DND-41 (cell line): ENCODE data around the gene LHPP.

Experiments
- ATAC-seq: fragments of 200-7000 bp; cut with Tn5 transposase; 3 replicates; pipeline ENCODE4 v1.9.1; 2021; ENCODE audit warnings: low read depth; ENCODE audit not compliant: insufficient read depth
- DNase-seq: peaks from one replicate; pipeline ENCODE4 v3.0.0-alpha.2; 2020
- H2AFZ ChIP-seq: 2 replicates; pipeline ENCODE4 v1.6.0; 2012; ENCODE audit warnings: low read depth, low read length
- H3K27ac ChIP-seq: 2 replicates; pipeline ENCODE4 v1.5.1; 2012; ENCODE audit warnings: low read length, inconsistent platforms
- H3K27me3 ChIP-seq: fragments of 200-600 bp; sonication (generic); 2 replicates; pipeline ENCODE4 v1.6.0; 2012; ENCODE audit warnings: low read length, mild to moderate bottlenecking, inconsistent platforms; ENCODE audit not compliant: insufficient read depth, poor library complexity
- H3K36me3 ChIP-seq: 2 replicates; pipeline ENCODE4 v1.5.1; 2012; ENCODE audit warnings: low read length, inconsistent platforms; ENCODE audit not compliant: insufficient read depth
- H3K4me1 ChIP-seq: 2 replicates; pipeline ENCODE4 v1.5.1; 2012; ENCODE audit warnings: mild to moderate bottlenecking, low read length; ENCODE audit not compliant: insufficient read depth
- H3K4me2 ChIP-seq: 2 replicates; pipeline ENCODE4 v1.6.0; 2012; ENCODE audit warnings: mild to moderate bottlenecking, moderate library complexity, low read length, inconsistent platforms; ENCODE audit not compliant: insufficient read depth
- H3K4me3 ChIP-seq, 2 experiments: fragments of 200-600 bp in 1 of 2; shearing (Covaris generic) in 1 of 2; 2 replicates each; pipeline ENCODE4 v1.5.1; 2012 to 2016; ENCODE audit warnings: inconsistent platforms in 2 of 2, low read length in 2 of 2, mild to moderate bottlenecking in 2 of 2, low read depth in 1 of 2, moderate library complexity in 1 of 2
- H3K79me2 ChIP-seq: 2 replicates; pipeline ENCODE4 v1.6.0; 2012; ENCODE audit warnings: low read length, inconsistent platforms; ENCODE audit not compliant: insufficient read depth
- H3K9ac ChIP-seq: 2 replicates; pipeline ENCODE4 v1.6.0; 2012; ENCODE audit warnings: low read depth, mild to moderate bottlenecking, inconsistent platforms, low read length, moderate library complexity
- H3K9me3 ChIP-seq: 2 replicates; pipeline ENCODE4 v1.5.1; 2012; ENCODE audit warnings: low read length, moderate library complexity, mild to moderate bottlenecking, inconsistent platforms; ENCODE audit not compliant: insufficient read depth, severe bottlenecking
- H4K20me1 ChIP-seq: 2 replicates; pipeline ENCODE4 v1.6.0; 2012; ENCODE audit warnings: low read length; ENCODE audit not compliant: insufficient read depth
- CTCF ChIP-seq: IDR thresholded peaks from 2 replicates; pipeline ENCODE4 v1.5.1; 2012; ENCODE audit warnings: borderline replicate concordance, low read length, moderate library complexity, mild to moderate bottlenecking; ENCODE audit not compliant: poor library complexity, severe bottlenecking; ENCODE audit errors: extremely low read depth
- EZH2 ChIP-seq: IDR thresholded peaks from 3 replicates; pipeline ENCODE4 v1.6.1; 2012; ENCODE audit warnings: borderline replicate concordance, low read depth, mild to moderate bottlenecking, moderate library complexity, low read length, inconsistent platforms; ENCODE audit not compliant: severe bottlenecking

Gene LHPP

GRCh38 chr10:124598196-124598595, 136.6 kb downstream of the LHPP start:
- DNase-seq (no peak), ATAC-seq (no peak)
- H3K9ac ChIP-seq, result no peak overlapping the region
- no peak overlapping the region for H3K4me2 ChIP-seq
- no peak overlapping the region for H3K27ac ChIP-seq
- TF ChIP-seq EZH2 (no peak), CTCF (no peak)
- H3K27me3 ChIP-seq, result no peaks in the 10 kb centered on the region
- 0 out of 2 replicates have a peak, but pooled peaks cover 2% of the 10 kb centered on the region for H4K20me1 ChIP-seq
- no peaks in the 10 kb centered on the region for H3K79me2 ChIP-seq
- H3K4me3 ChIP-seq, result no peak overlapping the region
- no peaks in the 10 kb centered on the region for H3K36me3 ChIP-seq
- H3K4me1 ChIP-seq, result peaks cover 9% of the 10 kb centered on the region
- no peaks in the 10 kb centered on the region for H3K9me3 ChIP-seq
- H2AFZ ChIP-seq, result no peak overlapping the region

GRCh38 chr10:124598773-124599587, 137.4 kb downstream of the LHPP start:
- Histone ChIP-seq H3K79me2 (no peaks in the 10 kb centered on the region), H3K36me3 (no peaks in the 10 kb centered on the region), H3K9ac (no peak overlapping the region), H3K4me2 (no peak overlapping the region), H3K9me3 (no peaks in the 10 kb centered on the region), H3K4me1 (peaks cover 9% of the 10 kb centered on the region), H3K4me3 (no peak overlapping the region), H2AFZ (no peak overlapping the region), H3K27me3 (no peaks in the 10 kb centered on the region), H4K20me1 (0 out of 2 replicates have a peak, but pooled peaks cover 2% of the 10 kb centered on the region), H3K27ac (no peak overlapping the region; the same call in 1 of the 2 replicates)
- DNase-seq (no peak), ATAC-seq (no peak)
- no peak for TF ChIP-seq EZH2
- TF ChIP-seq CTCF, result no peak

DNA sequence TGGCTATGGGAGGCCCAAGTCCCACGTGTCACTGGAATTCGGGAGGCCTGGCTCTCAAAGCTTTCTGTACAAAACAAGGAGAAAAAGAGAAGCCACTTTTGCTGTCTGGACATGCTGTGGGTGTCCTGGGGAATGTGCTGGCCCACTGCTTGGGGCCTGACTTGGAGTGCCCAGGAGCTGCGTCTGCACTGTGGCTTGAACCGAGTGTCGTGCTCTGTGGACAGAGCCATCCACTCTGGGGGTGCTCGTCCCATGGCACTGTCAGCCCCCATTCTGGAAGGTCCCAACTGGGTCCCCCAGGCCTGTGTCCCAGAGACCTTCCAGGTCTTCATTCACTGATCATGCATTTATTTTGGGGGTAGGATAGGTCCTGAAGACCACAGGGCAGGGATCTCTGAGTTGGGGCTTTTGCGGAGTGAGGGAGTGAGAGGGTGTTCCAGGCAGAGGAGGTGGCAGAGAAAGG, 138.0 kb downstream of the LHPP start:
- no peak for ATAC-seq
- H3K4me1 ChIP-seq, result peaks cover 9% of the 10 kb centered on the region
- H2AFZ ChIP-seq, result no peak overlapping the region
- no peak overlapping the region for H3K4me2 ChIP-seq
- H3K9me3 ChIP-seq, result no peaks in the 10 kb centered on the region
- no peak overlapping the region for H3K4me3 ChIP-seq
- TF ChIP-seq CTCF (no peak), EZH2 (no peak)
- no peak for DNase-seq
- no peaks in the 10 kb centered on the region for H3K36me3 ChIP-seq
- no peaks in the 10 kb centered on the region for H3K79me2 ChIP-seq
- no peak overlapping the region for H3K9ac ChIP-seq
- H3K27me3 ChIP-seq, result no peaks in the 10 kb centered on the region
- no peak overlapping the region for H3K27ac ChIP-seq
- H4K20me1 ChIP-seq, result 0 out of 2 replicates have a peak, but pooled peaks cover 2% of the 10 kb centered on the region
